HUES6 (cell line): Measurements from ENCODE around the gene SCN4A.

Source experiments
- H3K27ac ChIP-seq: 2 replicates; pipeline ENCODE4 v1.7.0; 2013; ENCODE audit warnings: low read depth, mild to moderate bottlenecking, low read length, inconsistent platforms
- H3K27me3 ChIP-seq: 2 replicates; pipeline ENCODE4 v1.6.1; 2013; ENCODE audit warnings: low read length; ENCODE audit not compliant: control insufficient read depth, insufficient read depth
- H3K36me3 ChIP-seq: 2 replicates; pipeline ENCODE4 v1.6.1; 2013; ENCODE audit warnings: low read length; ENCODE audit not compliant: control insufficient read depth, insufficient read depth
- H3K4me1 ChIP-seq: 2 replicates; pipeline ENCODE4 v1.6.1; 2013; ENCODE audit warnings: low read length; ENCODE audit not compliant: control insufficient read depth, insufficient read depth
- H3K4me3 ChIP-seq: 2 replicates; pipeline ENCODE4 v1.5.1; 2013; ENCODE audit warnings: low read depth, low read length
- H3K9ac ChIP-seq: one replicate; pipeline ENCODE4 v1.6.1; 2013; ENCODE audit warnings: mild to moderate bottlenecking, low read length
- H3K9me3 ChIP-seq: 2 replicates; pipeline ENCODE4 v1.6.1; 2013; ENCODE audit warnings: low read depth, low read length; ENCODE audit not compliant: control insufficient read depth, insufficient read depth

SCN4A gene

DNA sequence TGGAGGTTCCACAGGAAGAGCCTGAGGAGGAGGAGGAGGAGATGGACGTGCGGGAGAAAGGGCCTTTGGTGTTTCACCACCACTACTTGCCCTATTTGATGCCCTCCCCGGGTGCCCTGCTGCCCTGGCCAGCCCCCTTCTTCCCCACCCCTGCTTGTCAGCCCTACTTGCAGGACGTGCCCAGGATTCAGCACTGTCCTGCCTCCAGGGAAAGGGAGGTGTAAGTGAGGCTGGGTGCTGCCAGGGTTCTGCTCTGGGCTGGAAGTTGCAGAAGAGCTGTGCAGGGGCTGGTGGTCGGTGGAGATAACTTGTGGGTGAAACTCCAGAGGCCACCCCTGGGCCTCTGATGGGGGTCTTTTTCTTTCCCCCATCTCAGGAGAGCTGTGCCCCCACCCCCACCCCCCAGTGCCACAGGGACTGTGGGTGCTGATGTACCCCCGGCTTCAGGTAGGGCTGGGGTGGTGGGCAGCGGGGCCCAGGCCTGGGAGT lies 28.4 kb upstream of the SCN4A start:
- no peak overlapping the region for H3K27ac ChIP-seq
- peaks cover 31% of the 10 kb centered on the region for H3K27me3 ChIP-seq
- no peak overlapping the region for H3K4me3 ChIP-seq
- no peak overlapping the region for H3K9ac ChIP-seq
- no peaks in the 10 kb centered on the region for H3K9me3 ChIP-seq
- H3K36me3 ChIP-seq: no peaks in the 10 kb centered on the region
- H3K4me1 ChIP-seq: peaks cover 13% of the 10 kb centered on the region

DNA sequence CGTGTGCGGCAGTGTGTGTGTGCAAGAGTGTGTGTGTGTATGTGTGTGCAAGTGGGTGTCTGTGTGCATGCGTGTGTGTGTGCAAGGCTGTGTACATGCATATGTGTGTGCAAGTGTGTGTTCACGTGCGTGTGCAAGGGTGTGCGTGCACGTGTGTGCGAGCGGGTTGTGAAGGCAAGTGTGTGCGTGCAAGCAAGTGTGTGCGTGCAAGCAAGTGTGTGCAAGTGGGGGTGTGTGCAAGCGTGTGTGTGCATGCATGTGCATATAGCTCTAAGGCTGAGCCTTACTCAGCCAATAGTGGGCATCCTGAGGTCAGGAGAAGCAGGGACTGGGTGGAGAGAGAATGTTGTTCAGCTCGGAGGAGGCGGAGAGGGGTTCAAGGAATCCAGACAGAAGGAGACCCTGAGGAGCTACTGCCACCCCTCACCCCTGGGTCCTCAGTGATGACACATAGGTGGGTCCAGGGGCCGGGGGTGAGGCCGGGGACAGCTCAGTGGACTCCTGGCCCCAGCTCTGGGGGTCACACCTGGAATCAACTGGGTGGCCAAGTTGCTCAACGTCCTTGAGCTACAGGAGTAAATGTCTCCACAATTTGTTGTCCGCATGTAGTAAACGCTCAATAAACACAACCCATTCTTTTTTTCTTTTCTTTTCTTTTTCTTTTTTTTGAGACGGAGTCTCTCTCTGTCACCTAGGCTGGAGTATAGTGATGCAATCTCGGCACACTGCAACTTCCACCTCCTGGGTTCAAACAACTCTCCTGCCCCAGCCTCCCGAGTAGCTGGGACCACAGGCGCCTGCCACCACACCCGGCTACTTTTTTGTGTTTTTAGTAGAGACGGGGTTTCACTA lies 27.2 kb upstream of the SCN4A start:
- Histone ChIP-seq H3K27ac (no peak overlapping the region), H3K27me3 (peaks cover 39% of the 10 kb centered on the region), H3K9me3 (no peaks in the 10 kb centered on the region), H3K36me3 (no peaks in the 10 kb centered on the region), H3K9ac (no peak overlapping the region), H3K4me3 (peak overlapping the region; percentile 98; the same call in 1 of the 2 replicates), H3K4me1 (peaks cover 7% of the 10 kb centered on the region)

GRCh38 chr17:63998721-63999679 lies 26.3 kb upstream of the SCN4A start:
- H3K4me1 ChIP-seq: peaks cover 7% of the 10 kb centered on the region
- H3K27ac ChIP-seq: no peak overlapping the region
- peak overlapping the region; percentile 98 for H3K4me3 ChIP-seq
- no peak overlapping the region for H3K9ac ChIP-seq
- peaks cover 41% of the 10 kb centered on the region for H3K27me3 ChIP-seq
- no peaks in the 10 kb centered on the region for H3K9me3 ChIP-seq
- no peaks in the 10 kb centered on the region for H3K36me3 ChIP-seq

DNA sequence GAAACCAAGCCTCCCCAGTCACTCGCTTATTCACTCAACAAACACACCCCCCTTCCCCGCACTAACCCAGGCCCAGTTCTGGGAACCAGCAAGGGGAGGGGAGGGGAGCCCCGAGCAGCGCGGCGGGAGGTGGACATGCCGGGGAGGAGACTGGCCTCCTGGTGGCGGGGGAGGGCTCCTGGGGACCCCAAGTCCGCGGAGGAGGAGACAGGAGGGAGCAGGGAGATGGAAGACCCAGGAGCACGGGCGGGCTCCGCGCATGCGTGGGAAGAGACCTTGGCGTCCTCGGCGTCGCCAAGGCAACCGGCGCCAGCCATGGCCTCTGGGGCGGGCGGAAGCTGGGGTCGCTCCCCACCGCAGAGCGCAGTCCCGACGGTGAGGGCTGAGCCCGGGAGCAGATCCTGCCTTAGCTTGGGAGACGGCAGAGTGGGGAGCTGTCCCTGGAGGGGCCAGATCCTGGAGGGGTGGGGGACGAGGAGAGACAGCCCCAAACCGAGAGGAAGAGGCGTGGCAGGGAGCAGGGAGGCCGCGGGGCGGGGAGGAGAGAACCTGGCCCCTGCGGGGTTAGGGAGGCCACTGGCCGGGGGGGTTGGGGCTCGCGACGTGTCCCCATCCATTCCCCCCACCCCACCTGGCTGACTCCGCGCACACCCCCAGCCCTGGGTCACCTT lies 25.5 kb upstream of the SCN4A start, which contains the start of gene PRR29:
TSS of gene PRR29 (plus strand) at position 302 of the 671 bp plus-strand sequence. CDS start at position 316, 14 bp downstream.
- no peaks in the 10 kb centered on the region for H3K9me3 ChIP-seq
- peaks cover 48% of the 10 kb centered on the region for H3K27me3 ChIP-seq
- no peak within 1 kb of the TSS for H3K27ac ChIP-seq
- H3K9ac ChIP-seq: peak within 1 kb of the TSS; percentile 40
- H3K4me3 ChIP-seq: peak within 1 kb of the TSS; percentile 98
- H3K36me3 ChIP-seq: no peaks in the 10 kb centered on the region
- H3K4me1 ChIP-seq: peaks cover 7% of the 10 kb centered on the region

- Histone ChIP-seq H3K36me3 (no peaks in the 10 kb centered on the region), H3K9me3 (no peaks in the 10 kb centered on the region), H3K4me1 (peaks cover 7% of the 10 kb centered on the region), H3K4me3 (peak overlapping the region; percentile 98), H3K27me3 (peaks cover 51% of the 10 kb centered on the region), H3K27ac (no peak overlapping the region), H3K9ac (no peak overlapping the region)
Observed at GRCh38 chr17:63997341-63998048, 24.8 kb upstream of the SCN4A start.

- Histone ChIP-seq H3K9me3 (no peaks in the 10 kb centered on the region), H3K27me3 (peaks cover 60% of the 10 kb centered on the region), H3K36me3 (no peaks in the 10 kb centered on the region), H3K4me3 (no peak overlapping the region), H3K27ac (no peak overlapping the region), H3K9ac (no peak overlapping the region), H3K4me1 (peaks cover 7% of the 10 kb centered on the region)
Observed at GRCh38 chr17:63996430-63997182, 23.9 kb upstream of the SCN4A start.

DNA sequence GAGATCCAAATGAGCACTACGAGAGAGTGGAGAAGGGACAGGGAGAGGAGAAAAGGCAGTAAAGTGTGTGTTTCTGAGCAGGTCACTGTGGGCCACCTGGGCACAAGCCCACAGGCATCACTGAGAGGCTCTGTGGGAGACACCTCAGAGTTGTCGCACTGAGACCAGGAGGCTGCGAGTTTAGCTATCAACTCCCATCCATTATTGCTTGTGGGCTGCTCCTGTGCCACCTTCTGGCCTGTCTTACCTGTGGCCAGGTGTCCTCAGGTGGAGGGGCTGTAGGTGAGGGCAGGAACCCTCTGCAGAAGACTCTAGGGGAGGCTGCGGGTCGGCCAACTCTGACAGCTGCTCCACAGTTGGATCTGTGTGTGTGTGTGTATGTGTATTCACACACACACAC lies 22.9 kb upstream of the SCN4A start:
- H3K9me3 ChIP-seq: no peaks in the 10 kb centered on the region
- no peak overlapping the region for H3K9ac ChIP-seq
- peaks cover 65% of the 10 kb centered on the region for H3K27me3 ChIP-seq
- H3K27ac ChIP-seq: no peak overlapping the region
- peaks cover 7% of the 10 kb centered on the region for H3K4me1 ChIP-seq
- H3K4me3 ChIP-seq: no peak overlapping the region
- no peaks in the 10 kb centered on the region for H3K36me3 ChIP-seq

DNA sequence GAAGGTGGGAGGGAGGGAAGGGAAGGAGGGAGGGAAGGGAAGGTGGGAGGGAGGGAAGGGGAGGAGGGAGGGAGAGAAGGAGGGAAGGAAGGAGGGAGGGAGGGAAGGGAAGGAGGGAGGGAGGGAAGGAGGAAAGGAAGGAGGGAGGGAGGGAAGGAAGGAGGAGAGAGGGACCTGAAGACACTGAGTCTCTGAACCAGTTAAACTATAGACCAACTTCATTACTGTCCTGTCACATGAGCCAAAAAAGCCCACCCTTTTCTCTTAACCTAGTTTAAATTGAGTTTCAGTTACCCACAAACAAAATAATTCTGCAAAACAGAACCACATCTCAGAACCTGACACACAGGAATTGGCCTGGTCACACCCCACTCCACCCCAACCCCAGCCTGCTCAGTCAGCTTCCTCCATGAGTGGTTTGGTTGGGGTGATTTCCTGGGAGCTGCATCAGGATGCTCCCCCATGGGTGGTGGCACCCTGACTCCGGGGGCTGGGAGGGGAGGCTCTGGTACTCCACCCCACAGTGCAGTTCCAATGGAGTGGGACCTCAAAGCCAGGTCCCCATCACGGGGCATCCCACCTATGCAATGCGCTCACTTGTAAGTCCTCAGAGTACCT lies 20.8 kb upstream of the SCN4A start:
- no peaks in the 10 kb centered on the region for H3K36me3 ChIP-seq
- H3K9me3 ChIP-seq: no peaks in the 10 kb centered on the region
- no peak overlapping the region for H3K4me3 ChIP-seq
- no peak overlapping the region for H3K27ac ChIP-seq
- peaks cover 53% of the 10 kb centered on the region for H3K27me3 ChIP-seq
- peaks cover 22% of the 10 kb centered on the region for H3K4me1 ChIP-seq
- H3K9ac ChIP-seq: no peak overlapping the region

DNA sequence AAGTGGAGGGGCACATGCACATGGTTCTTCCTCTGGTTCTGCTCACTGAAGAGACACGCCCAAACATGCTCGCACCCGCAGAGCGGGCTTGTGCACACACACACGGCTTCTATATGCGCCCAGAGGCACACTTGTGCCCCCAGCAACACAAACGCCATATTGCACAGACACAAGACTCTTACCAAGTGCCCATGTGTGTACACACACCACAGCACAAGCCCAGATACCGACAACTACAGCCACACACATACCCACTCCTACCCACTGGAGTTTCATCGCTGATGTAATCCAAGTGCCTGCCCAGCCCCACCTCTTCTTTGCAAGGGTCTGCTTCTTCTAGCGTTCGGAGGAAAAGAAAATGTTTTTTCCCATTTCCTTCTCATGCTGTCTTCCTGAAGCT lies 18.9 kb upstream of the SCN4A start:
- H3K36me3 ChIP-seq: no peaks in the 10 kb centered on the region
- H3K9ac ChIP-seq: no peak overlapping the region
- H3K4me3 ChIP-seq: no peak overlapping the region
- no peaks in the 10 kb centered on the region for H3K9me3 ChIP-seq
- no peak overlapping the region for H3K27ac ChIP-seq
- peaks cover 24% of the 10 kb centered on the region for H3K4me1 ChIP-seq
- H3K27me3 ChIP-seq: peaks cover 39% of the 10 kb centered on the region
